Uterus (tissue), 2 donors: ENCODE results near the gene NUP107.

Experiments
- POLR2A ChIP-seq, 2 donors: fragments of 450-650 bp; IDR thresholded peaks; one replicate each; pipeline ENCODE4 v1.6.1; 2016; ENCODE audit warnings: antibody characterized with exemption in 2 of 2, mild to moderate bottlenecking in 1 of 2, moderate library complexity in 1 of 2
- TF ChIP-seq, protein P1 (sequence below), 4 experiments: fragments of 200-600 bp in 2 of 4; fragments of 450-650 bp in 2 of 4; sonication (generic) in 2 of 4; IDR thresholded peaks; one replicate each; pipeline ENCODE4 v1.5.1; 2016 to 2019; ENCODE audit warnings: antibody characterized with exemption in 4 of 4, mild to moderate bottlenecking in 2 of 4, moderate library complexity in 1 of 4

DNA sequence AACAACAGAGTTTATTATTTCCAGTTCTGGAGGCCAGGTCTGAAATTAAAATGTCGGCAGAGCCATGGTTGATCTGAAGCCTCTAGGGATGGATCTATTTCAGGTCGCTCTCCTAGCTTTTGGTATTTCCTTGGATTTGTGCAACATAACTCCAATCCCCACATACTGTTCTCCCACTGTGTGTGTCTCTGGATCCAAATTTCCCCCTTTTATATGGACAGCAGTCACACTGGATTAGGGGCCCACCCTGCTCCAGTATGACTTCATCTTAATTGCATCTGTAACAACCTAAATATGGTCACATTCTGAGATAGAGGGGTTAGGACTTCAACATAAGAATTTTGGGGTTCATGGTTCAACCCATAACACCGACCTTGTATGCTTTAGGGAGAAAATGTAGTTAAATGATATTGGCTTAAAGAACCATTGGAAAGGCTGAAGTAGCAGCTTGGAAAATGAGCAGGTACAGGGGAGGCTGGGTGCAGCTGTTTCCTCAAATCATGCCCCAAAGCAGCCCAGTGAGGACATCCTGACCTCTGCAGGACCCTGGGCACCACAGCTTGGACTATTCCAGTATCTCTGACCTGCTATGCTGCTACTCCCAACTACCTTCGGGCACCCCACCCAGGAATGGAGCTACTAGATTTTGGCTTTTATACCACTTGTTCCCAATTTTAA, 107.3 kb downstream of the NUP107 start:
- TF ChIP-seq, protein P1, sequence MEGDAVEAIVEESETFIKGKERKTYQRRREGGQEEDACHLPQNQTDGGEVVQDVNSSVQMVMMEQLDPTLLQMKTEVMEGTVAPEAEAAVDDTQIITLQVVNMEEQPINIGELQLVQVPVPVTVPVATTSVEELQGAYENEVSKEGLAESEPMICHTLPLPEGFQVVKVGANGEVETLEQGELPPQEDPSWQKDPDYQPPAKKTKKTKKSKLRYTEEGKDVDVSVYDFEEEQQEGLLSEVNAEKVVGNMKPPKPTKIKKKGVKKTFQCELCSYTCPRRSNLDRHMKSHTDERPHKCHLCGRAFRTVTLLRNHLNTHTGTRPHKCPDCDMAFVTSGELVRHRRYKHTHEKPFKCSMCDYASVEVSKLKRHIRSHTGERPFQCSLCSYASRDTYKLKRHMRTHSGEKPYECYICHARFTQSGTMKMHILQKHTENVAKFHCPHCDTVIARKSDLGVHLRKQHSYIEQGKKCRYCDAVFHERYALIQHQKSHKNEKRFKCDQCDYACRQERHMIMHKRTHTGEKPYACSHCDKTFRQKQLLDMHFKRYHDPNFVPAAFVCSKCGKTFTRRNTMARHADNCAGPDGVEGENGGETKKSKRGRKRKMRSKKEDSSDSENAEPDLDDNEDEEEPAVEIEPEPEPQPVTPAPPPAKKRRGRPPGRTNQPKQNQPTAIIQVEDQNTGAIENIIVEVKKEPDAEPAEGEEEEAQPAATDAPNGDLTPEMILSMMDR (IDR thresholded peaks at IDR 0.05): no peak
- no peak for TF ChIP-seq POLR2A (IDR thresholded peaks at IDR 0.05)
